CD4-positive, alpha-beta T cell (primary cell): ENCODE data around the gene GPR142. TPM values are rescaled to one million over a fixed set of nuclear protein-coding genes. Genes with fewer than 3 reads are reported as not detected.

Source experiments
- ATAC-seq: fragments of 200-7000 bp; cut with Tn5 transposase; one replicate; pipeline ENCODE4 v1.10.0; 2022; ENCODE audit warnings: mild to moderate bottlenecking; ENCODE audit not compliant: poor library complexity
- CTCF ChIA-PET: fragments of 350-600 bp; sonication (Branson Sonifier 250); formaldehyde crosslinking; loops from one replicate; lab custom pipeline; 2021; ENCODE audit warnings: antibody characterized with exemption, inconsistent platforms; lab: Charles Lee
- POLR2A ChIA-PET: fragments of 350-600 bp; sonication (Branson Sonifier 250); formaldehyde crosslinking; loops from one replicate; lab custom pipeline; 2021; ENCODE audit warnings: antibody characterized with exemption, inconsistent platforms; lab: Charles Lee
- DNase-seq, 14 experiments: peaks; one replicate each; pipeline ENCODE4 v3.0.0-alpha.2; 2013 to 2020; ENCODE audit warnings: mixed read lengths in 2 of 14
- H3K27ac ChIP-seq, 2 donors: one replicate each; pipeline versions ENCODE4 v1.5.1 to v1.7.0; 2013; ENCODE audit warnings: low read length in 2 of 2, low read depth in 1 of 2, mild to moderate bottlenecking in 1 of 2
- H3K27me3 ChIP-seq, 2 experiments: 1 replicate in 1 of 2; 2 replicates in 1 of 2; pipeline versions ENCODE4 v1.6.1 to v1.7.0; 2013; ENCODE audit warnings: low read length in 2 of 2, control low read depth in 1 of 2, mild to moderate bottlenecking in 1 of 2, moderate library complexity in 1 of 2; ENCODE audit not compliant: insufficient read depth in 2 of 2, control insufficient read depth in 1 of 2
- H3K36me3 ChIP-seq: one replicate; pipeline ENCODE4 v1.6.1; 2013; ENCODE audit warnings: low read length, control low read depth; ENCODE audit not compliant: insufficient read depth
- H3K4me1 ChIP-seq: one replicate; pipeline ENCODE4 v1.6.1; 2013; ENCODE audit warnings: low read length, control low read depth; ENCODE audit not compliant: insufficient read depth
- H3K4me3 ChIP-seq: one replicate; pipeline ENCODE4 v1.5.1; 2013; ENCODE audit warnings: mild to moderate bottlenecking, low read length, moderate library complexity
- H3K9me3 ChIP-seq, 2 experiments: 1 replicate in 1 of 2; 2 replicates in 1 of 2; pipeline versions ENCODE4 v1.6.1 to v1.7.0; 2013; ENCODE audit warnings: low read length in 2 of 2, mild to moderate bottlenecking in 2 of 2, control low read depth in 1 of 2, moderate library complexity in 1 of 2; ENCODE audit not compliant: control insufficient read depth in 1 of 2, insufficient read depth in 1 of 2
- H3K27ac Mint-ChIP-seq: one replicate; pipeline ENCODE4 v1.8.0; 2020; ENCODE audit warnings: mixed read lengths
- H3K27me3 Mint-ChIP-seq: one replicate; pipeline ENCODE4 v1.8.0; 2021; ENCODE audit warnings: mixed read lengths
- H3K36me3 Mint-ChIP-seq: one replicate; pipeline ENCODE4 v1.8.0; 2021; ENCODE audit warnings: low read depth, mixed read lengths
- H3K4me1 Mint-ChIP-seq: one replicate; pipeline ENCODE4 v1.8.0; 2021; ENCODE audit warnings: low read depth, mixed read lengths
- H3K4me3 Mint-ChIP-seq: one replicate; pipeline ENCODE4 v1.8.0; 2020; ENCODE audit warnings: mild to moderate bottlenecking, mixed read lengths
- H3K9me3 Mint-ChIP-seq: one replicate; pipeline ENCODE4 v1.8.0; 2020; ENCODE audit warnings: mixed read lengths
- intact Hi-C, 2 experiments: fragments of 100-400 bp; cut with DNase I in 1 of 2; cut with micrococcal nuclease in 1 of 2; formaldehyde crosslinking; loops; one replicate each; pipeline versions ENCODE4 v1.15.1 to v1.9.0; 2023 to 2025; cut with DNase I, micrococcal nuclease
- total RNA-seq, 174 experiments: library from RNA in 2 of 174; stranded (reverse) in 2 of 174; gene quantifications; one replicate each; pipeline ENCODE4 v1.2.3 and lab custom pipeline; 2021 to 2026
- TF ChIP-seq, protein P1 (sequence below): fragments of 200-600 bp; IDR thresholded peaks from one replicate; pipeline ENCODE4 v1.8.0; 2022; ENCODE audit warnings: antibody characterized with exemption, mild to moderate bottlenecking

Gene GPR142
- total RNA-seq, 2 experiments from 2014 or later = not detected

DNA sequence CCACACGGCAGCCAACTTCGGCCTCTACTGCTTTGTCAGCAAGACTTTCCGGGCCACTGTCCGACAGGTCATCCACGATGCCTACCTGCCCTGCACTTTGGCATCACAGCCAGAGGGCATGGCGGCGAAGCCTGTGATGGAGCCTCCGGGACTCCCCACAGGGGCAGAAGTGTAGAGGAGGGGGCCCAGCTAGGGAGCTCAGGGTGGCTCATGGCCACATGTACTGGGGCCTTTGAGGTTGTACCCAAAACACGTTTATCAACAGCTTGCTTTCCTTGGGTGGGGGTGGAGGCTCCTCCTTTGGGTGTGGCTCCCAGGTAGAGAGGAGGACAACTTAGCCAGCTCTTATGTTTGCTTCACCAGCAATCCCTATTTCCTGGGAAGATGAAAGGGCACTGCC, 5.1 kb downstream of the GPR142 start:
- H3K4me1 Mint-ChIP-seq = peaks cover 14% of the 10 kb centered on the region
- H3K4me3 Mint-ChIP-seq = no peak overlapping the region
- H3K27me3 Mint-ChIP-seq = peaks cover 7% of the 10 kb centered on the region
- Histone ChIP-seq H3K36me3 (no peaks in the 10 kb centered on the region), H3K4me3 (no peak overlapping the region), H3K4me1 (peaks cover 19% of the 10 kb centered on the region), H3K27me3 (no peaks in the 10 kb centered on the region), H3K27ac (no peak overlapping the region), H3K9me3 (no peaks in the 10 kb centered on the region)
- intact Hi-C loops = loop anchor here in 1 of 2 experiments (10.0 kb wide), 1 partner anchor 272 kb away; no protein-coding TSS in a partner anchor
- no peak overlapping the region for H3K27ac Mint-ChIP-seq
- H3K36me3 Mint-ChIP-seq = no peaks in the 10 kb centered on the region
- H3K9me3 Mint-ChIP-seq = no peaks in the 10 kb centered on the region
- ATAC-seq = no peak
- no peak for DNase-seq
- ChIA-PET CTCF (no interaction called here), POLR2A (no interaction called here)
- TF ChIP-seq, protein P1, sequence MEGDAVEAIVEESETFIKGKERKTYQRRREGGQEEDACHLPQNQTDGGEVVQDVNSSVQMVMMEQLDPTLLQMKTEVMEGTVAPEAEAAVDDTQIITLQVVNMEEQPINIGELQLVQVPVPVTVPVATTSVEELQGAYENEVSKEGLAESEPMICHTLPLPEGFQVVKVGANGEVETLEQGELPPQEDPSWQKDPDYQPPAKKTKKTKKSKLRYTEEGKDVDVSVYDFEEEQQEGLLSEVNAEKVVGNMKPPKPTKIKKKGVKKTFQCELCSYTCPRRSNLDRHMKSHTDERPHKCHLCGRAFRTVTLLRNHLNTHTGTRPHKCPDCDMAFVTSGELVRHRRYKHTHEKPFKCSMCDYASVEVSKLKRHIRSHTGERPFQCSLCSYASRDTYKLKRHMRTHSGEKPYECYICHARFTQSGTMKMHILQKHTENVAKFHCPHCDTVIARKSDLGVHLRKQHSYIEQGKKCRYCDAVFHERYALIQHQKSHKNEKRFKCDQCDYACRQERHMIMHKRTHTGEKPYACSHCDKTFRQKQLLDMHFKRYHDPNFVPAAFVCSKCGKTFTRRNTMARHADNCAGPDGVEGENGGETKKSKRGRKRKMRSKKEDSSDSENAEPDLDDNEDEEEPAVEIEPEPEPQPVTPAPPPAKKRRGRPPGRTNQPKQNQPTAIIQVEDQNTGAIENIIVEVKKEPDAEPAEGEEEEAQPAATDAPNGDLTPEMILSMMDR = no peak

DNA sequence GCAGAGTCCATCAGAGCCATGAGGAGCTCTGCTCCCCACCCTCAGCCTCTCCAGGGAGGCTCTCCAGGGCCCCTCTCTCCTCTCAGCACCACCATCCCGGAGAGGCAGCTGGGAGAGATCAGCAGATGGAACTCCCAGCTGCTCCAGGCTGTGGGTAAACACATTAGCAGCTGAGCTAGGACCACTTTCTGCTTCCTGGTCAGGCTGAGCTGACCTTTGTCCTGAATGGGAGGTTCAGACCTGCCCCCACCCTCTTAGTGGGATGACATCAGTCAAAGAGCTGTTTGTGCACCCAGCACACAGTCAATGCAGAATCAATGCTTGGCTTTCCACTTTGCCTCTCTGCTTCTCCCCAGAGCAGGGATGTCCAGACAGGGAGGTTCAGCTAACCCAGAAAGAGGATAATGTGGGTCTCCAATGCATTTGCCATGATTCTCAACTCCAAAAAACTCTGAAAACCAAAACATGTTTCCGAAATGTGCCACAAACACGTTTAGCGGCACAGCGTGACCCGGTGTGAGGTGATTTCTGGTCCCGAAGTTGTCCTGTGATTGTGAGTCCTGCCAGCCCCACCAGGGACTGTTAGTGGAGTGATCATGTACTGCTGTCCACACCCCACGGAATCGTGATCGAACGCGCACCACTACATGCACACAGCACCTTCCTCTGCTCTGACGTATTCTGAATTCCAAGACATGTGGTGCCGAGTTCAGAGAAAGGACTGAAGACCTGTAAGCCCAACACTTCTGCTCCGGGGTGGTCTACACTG, 6.7 kb downstream of the GPR142 start:
- no peak overlapping the region for H3K27ac ChIP-seq
- H3K36me3 Mint-ChIP-seq = no peaks in the 10 kb centered on the region
- no peaks in the 10 kb centered on the region for H3K27me3 ChIP-seq
- intact Hi-C loops = loop anchor here in 1 of 2 experiments (10.0 kb wide), 1 partner anchor 271 kb away; no protein-coding TSS in a partner anchor
- DNase-seq (no peak), ATAC-seq (no peak)
- H3K4me3 Mint-ChIP-seq = no peak overlapping the region
- no peaks in the 10 kb centered on the region for H3K9me3 ChIP-seq
- TF ChIP-seq, protein P1 = no peak
- H3K9me3 Mint-ChIP-seq = no peaks in the 10 kb centered on the region
- peaks cover 5% of the 10 kb centered on the region for H3K27me3 Mint-ChIP-seq
- no peak overlapping the region for H3K27ac Mint-ChIP-seq
- peaks cover 6% of the 10 kb centered on the region for H3K4me1 Mint-ChIP-seq
- H3K4me1 ChIP-seq = peaks cover 8% of the 10 kb centered on the region
- no peaks in the 10 kb centered on the region for H3K36me3 ChIP-seq
- ChIA-PET POLR2A (no interaction called here), CTCF (no interaction called here)
- no peak overlapping the region for H3K4me3 ChIP-seq

DNA sequence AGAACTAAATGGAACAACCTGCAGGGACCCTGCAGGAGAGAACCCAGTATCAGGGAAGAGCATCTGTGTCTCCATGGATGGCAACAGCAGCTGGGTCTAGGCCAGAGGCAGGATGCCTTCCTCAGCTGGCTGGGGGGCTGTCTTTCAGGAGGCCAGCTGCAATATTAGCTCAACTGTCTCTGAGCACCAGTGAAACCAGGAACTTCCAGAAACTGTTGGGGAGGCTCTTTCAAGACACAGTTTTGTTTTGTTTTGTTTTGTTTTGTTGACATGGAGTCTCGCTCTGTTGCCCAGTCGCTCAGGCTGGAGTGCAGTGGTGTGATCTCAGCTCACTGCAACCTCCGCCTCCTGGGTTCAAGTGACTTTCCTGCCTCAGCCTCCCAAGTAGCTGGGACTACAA, 7.6 kb downstream of the GPR142 start:
- no peaks in the 10 kb centered on the region for H3K27me3 ChIP-seq
- H3K27me3 Mint-ChIP-seq = no peaks in the 10 kb centered on the region
- no peaks in the 10 kb centered on the region for H3K9me3 ChIP-seq
- ChIA-PET CTCF (no interaction called here), POLR2A (no interaction called here)
- H3K27ac ChIP-seq = no peak overlapping the region
- intact Hi-C loops = loop anchor here (5.0 to 10.0 kb wide), 2 partner anchors 227 to 270 kb away; no protein-coding TSS in a partner anchor
- peaks cover 8% of the 10 kb centered on the region for H3K4me1 ChIP-seq
- H3K27ac Mint-ChIP-seq = no peak overlapping the region
- no peaks in the 10 kb centered on the region for H3K9me3 Mint-ChIP-seq
- ATAC-seq (no peak), DNase-seq (no peak)
- H3K4me1 Mint-ChIP-seq = no peaks in the 10 kb centered on the region
- H3K4me3 Mint-ChIP-seq = no peak overlapping the region
- TF ChIP-seq, protein P1 = no peak
- no peak overlapping the region for H3K4me3 ChIP-seq
- H3K36me3 Mint-ChIP-seq = no peaks in the 10 kb centered on the region
- no peaks in the 10 kb centered on the region for H3K36me3 ChIP-seq
